Muscle layer of duodenum (tissue), 2 donors: Measurements from ENCODE around the gene FGD2.

ENCODE experiments used
- H3K27ac ChIP-seq: one replicate; pipeline ENCODE4 v1.7.0; 2013; ENCODE audit warnings: mild to moderate bottlenecking, low read length
- H3K27me3 ChIP-seq: one replicate; pipeline ENCODE4 v1.7.0; 2013; ENCODE audit warnings: low read depth, mild to moderate bottlenecking, control low read depth, low read length
- H3K36me3 ChIP-seq, 2 donors: one replicate each; pipeline ENCODE4 v1.7.0; 2013; ENCODE audit warnings: low read length in 2 of 2, control low read depth in 1 of 2, mild to moderate bottlenecking in 1 of 2; ENCODE audit not compliant: insufficient read depth in 2 of 2, control insufficient read depth in 1 of 2
- H3K4me1 ChIP-seq, 2 donors: one replicate each; pipeline ENCODE4 v1.7.0; 2013; ENCODE audit warnings: low read length in 2 of 2, mild to moderate bottlenecking in 2 of 2, control low read depth in 1 of 2, moderate library complexity in 1 of 2; ENCODE audit not compliant: insufficient read depth in 2 of 2, control insufficient read depth in 1 of 2
- H3K4me3 ChIP-seq, 2 donors: one replicate each; pipeline ENCODE4 v1.7.0; 2013; ENCODE audit warnings: low read length in 2 of 2, low read depth in 1 of 2, mild to moderate bottlenecking in 1 of 2
- H3K9me3 ChIP-seq, 2 donors: one replicate each; pipeline ENCODE4 v1.7.0; 2013; ENCODE audit warnings: low read length in 2 of 2, control low read depth in 1 of 2, mild to moderate bottlenecking in 1 of 2; ENCODE audit not compliant: control insufficient read depth in 1 of 2
- donor health status: healthy.

Gene FGD2

GRCh38 chr6:37015532-37015931 is 10.1 kb downstream of the FGD2 start:
- H3K4me1 ChIP-seq: peaks cover 8 to 15% of the 10 kb centered on the region in 2 donors
- H3K9me3 ChIP-seq: no peaks in the 10 kb centered on the region
- H3K27me3 ChIP-seq: no peaks in the 10 kb centered on the region
- H3K27ac ChIP-seq: no peak overlapping the region
- no peak overlapping the region for H3K4me3 ChIP-seq
- H3K36me3 ChIP-seq: no peaks in the 10 kb centered on the region

- H3K4me1 ChIP-seq: peaks cover 8 to 15% of the 10 kb centered on the region in 2 donors
- no peaks in the 10 kb centered on the region for H3K36me3 ChIP-seq
- H3K27me3 ChIP-seq: no peaks in the 10 kb centered on the region
- no peaks in the 10 kb centered on the region for H3K9me3 ChIP-seq
- no peak overlapping the region for H3K4me3 ChIP-seq
- no peak overlapping the region for H3K27ac ChIP-seq
These were observed 11.5 kb downstream of the FGD2 start for GRCh38 chr6:37016995-37017394.

- H3K4me1 ChIP-seq: peaks cover 8 to 15% of the 10 kb centered on the region in 2 donors
- H3K36me3 ChIP-seq: no peaks in the 10 kb centered on the region
- H3K27ac ChIP-seq: peak overlapping the region; percentile 14
These were observed 12.2 kb downstream of the FGD2 start for GRCh38 chr6:37017606-37018197.

GRCh38 chr6:37018198-37019064 is 13.0 kb downstream of the FGD2 start:
- Histone ChIP-seq H3K27ac (peak overlapping the region; percentile 14), H3K4me3 (no peak overlapping the region), H3K27me3 (no peaks in the 10 kb centered on the region), H3K9me3 (no peaks in the 10 kb centered on the region), H3K4me1 (peaks cover 8 to 15% of the 10 kb centered on the region in 2 donors), H3K36me3 (no peaks in the 10 kb centered on the region)

More at GRCh38 chr6:37017606-37018197, 12.2 kb downstream of the FGD2 start:
- Histone ChIP-seq H3K4me3 (no peak overlapping the region), H3K9me3 (no peaks in the 10 kb centered on the region), H3K27me3 (no peaks in the 10 kb centered on the region)

- Histone ChIP-seq H3K27ac (no peak overlapping the region), H3K9me3 (no peaks in the 10 kb centered on the region), H3K27me3 (no peaks in the 10 kb centered on the region), H3K36me3 (no peaks in the 10 kb centered on the region), H3K4me3 (no peak overlapping the region), H3K4me1 (peaks cover 8 to 15% of the 10 kb centered on the region in 2 donors)
These were observed 13.6 kb downstream of the FGD2 start for GRCh38 chr6:37019065-37019450.

GRCh38 chr6:37020381-37020780 is 14.9 kb downstream of the FGD2 start:
- no peak overlapping the region for H3K27ac ChIP-seq
- no peaks in the 10 kb centered on the region for H3K27me3 ChIP-seq
- H3K4me1 ChIP-seq: peaks cover 8 to 15% of the 10 kb centered on the region in 2 donors

GRCh38 chr6:37020812-37021211 is 15.4 kb downstream of the FGD2 start:
- no peaks in the 10 kb centered on the region for H3K36me3 ChIP-seq
- H3K4me3 ChIP-seq: no peak overlapping the region
- peaks cover 8 to 15% of the 10 kb centered on the region in 2 donors for H3K4me1 ChIP-seq
- H3K27ac ChIP-seq: no peak overlapping the region
- H3K9me3 ChIP-seq: no peaks in the 10 kb centered on the region
- H3K27me3 ChIP-seq: no peaks in the 10 kb centered on the region

More at GRCh38 chr6:37020381-37020780, 14.9 kb downstream of the FGD2 start:
- no peak overlapping the region for H3K4me3 ChIP-seq
- H3K36me3 ChIP-seq: no peaks in the 10 kb centered on the region
- H3K9me3 ChIP-seq: no peaks in the 10 kb centered on the region

GRCh38 chr6:37021356-37022129 is 16.1 kb downstream of the FGD2 start:
- no peaks in the 10 kb centered on the region for H3K9me3 ChIP-seq
- H3K27ac ChIP-seq: no peak overlapping the region
- H3K36me3 ChIP-seq: no peaks in the 10 kb centered on the region
- no peaks in the 10 kb centered on the region for H3K27me3 ChIP-seq
- H3K4me1 ChIP-seq: peaks cover 8 to 15% of the 10 kb centered on the region in 2 donors
- no peak overlapping the region for H3K4me3 ChIP-seq

GRCh38 chr6:37022135-37022863 is 16.8 kb downstream of the FGD2 start:
- Histone ChIP-seq H3K27ac (no peak overlapping the region), H3K9me3 (no peaks in the 10 kb centered on the region), H3K4me3 (no peak overlapping the region), H3K27me3 (no peaks in the 10 kb centered on the region), H3K4me1 (peaks cover 8 to 15% of the 10 kb centered on the region in 2 donors), H3K36me3 (no peaks in the 10 kb centered on the region)

- Histone ChIP-seq H3K9me3 (no peaks in the 10 kb centered on the region), H3K27ac (no peak overlapping the region), H3K4me1 (no peaks in the 10 kb centered on the region), H3K27me3 (no peaks in the 10 kb centered on the region), H3K36me3 (no peaks in the 10 kb centered on the region), H3K4me3 (no peak overlapping the region)
These were observed 19.3 kb downstream of the FGD2 start for GRCh38 chr6:37024656-37025337.
